HEK293T (cell line): ENCODE results near the gene NCOA6.

Experiments used
- ARNT ChIP-seq: fragments of 450-650 bp; IDR thresholded peaks from 2 replicates; pipeline ENCODE4 v1.6.1; 2017; ENCODE audit warnings: mild to moderate bottlenecking
- BHLHE40 ChIP-seq: fragments of 450-650 bp; IDR thresholded peaks from 2 replicates; pipeline ENCODE4 v1.6.1; 2016; ENCODE audit warnings: mild to moderate bottlenecking, moderate library complexity, borderline replicate concordance
- ELF4 ChIP-seq: fragments of 450-650 bp; IDR thresholded peaks from 2 replicates; pipeline ENCODE4 v1.6.1; 2017; ENCODE audit warnings: antibody characterized with exemption
- FOXA1 ChIP-seq: fragments of 450-650 bp; IDR thresholded peaks from 2 replicates; pipeline ENCODE4 v1.6.1; 2016; ENCODE audit warnings: mild to moderate bottlenecking
- FOXM1 ChIP-seq: fragments of 450-650 bp; IDR thresholded peaks from 2 replicates; pipeline ENCODE4 v1.6.1; 2017; ENCODE audit warnings: mild to moderate bottlenecking, borderline replicate concordance
- HDGF ChIP-seq: fragments of 450-650 bp; IDR thresholded peaks from 2 replicates; pipeline ENCODE4 v1.6.1; 2017; ENCODE audit warnings: antibody characterized with exemption, borderline replicate concordance
- L3MBTL2 ChIP-seq: fragments of 450-650 bp; conservative IDR thresholded peaks from 2 replicates; pipeline ENCODE4 v1.6.1; 2016; ENCODE audit warnings: mild to moderate bottlenecking
- LEF1 ChIP-seq: fragments of 450-650 bp; IDR thresholded peaks from 2 replicates; pipeline ENCODE4 v1.6.1; 2017; ENCODE audit warnings: mild to moderate bottlenecking, borderline replicate concordance
- NFRKB ChIP-seq: fragments of 450-650 bp; IDR thresholded peaks from 2 replicates; pipeline ENCODE4 v1.6.1; 2016; ENCODE audit warnings: mild to moderate bottlenecking, moderate library complexity
- SP1 ChIP-seq: fragments of 450-650 bp; IDR thresholded peaks from 2 replicates; pipeline ENCODE4 v1.6.1; 2017
- SUZ12 ChIP-seq: fragments of 450-650 bp; IDR thresholded peaks from 2 replicates; pipeline ENCODE4 v1.6.1; 2016; ENCODE audit warnings: mild to moderate bottlenecking
- ZNF384 ChIP-seq: fragments of 450-650 bp; IDR thresholded peaks from 2 replicates; pipeline ENCODE4 v1.6.1; 2016

GRCh38 chr20:34691838-34692237, 133.6 kb downstream of the NCOA6 start:
- TF ChIP-seq BHLHE40 (no peak), L3MBTL2 (no peak), SP1 (no peak), LEF1 (no peak), HDGF (no peak), ARNT (no peak), SUZ12 (no peak), ELF4 (no peak), ZNF384 (no peak), FOXM1 (no peak), NFRKB (no peak), FOXA1 (no peak)
